ENCODE data around the gene RSPRY1. TPM values are rescaled to one million over a fixed set of nuclear protein-coding genes. Genes with fewer than 3 reads are reported as not detected.

RSPRY1 gene
- polyA plus RNA-seq, 1 experiment: 63.8 TPM

DNA sequence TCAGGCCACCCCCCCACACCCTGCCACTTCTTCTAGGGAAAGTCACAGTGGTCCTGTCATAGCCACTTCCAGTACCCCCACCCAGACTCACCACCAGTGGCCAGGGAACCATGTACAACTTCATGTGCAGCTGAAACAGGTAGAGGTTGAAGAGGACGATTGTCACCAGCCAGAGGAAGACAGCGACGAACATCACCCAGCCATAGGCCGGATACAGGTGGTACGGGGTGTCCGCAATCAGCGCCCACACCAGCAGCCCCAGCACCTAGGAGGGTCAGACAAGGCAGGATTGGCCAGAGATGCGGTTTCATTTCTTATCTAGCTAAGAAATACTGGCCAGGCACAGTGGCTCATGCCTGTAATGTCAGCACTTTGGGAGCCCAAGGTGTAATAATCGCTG lies 75.7 kb downstream of the RSPRY1 start:
- Histone ChIP-seq H3K4me3 (ENCODE audit: low read depth, low read length) (no peak overlapping the region), H3K27me3 (ENCODE audit: control insufficient read depth, insufficient read depth, low read length) (peaks cover 5% of the 10 kb centered on the region), H3K27ac (ENCODE audit: low read depth, low read length) (no peak overlapping the region), H3K9me3 (ENCODE audit: control insufficient read depth, insufficient read depth, low read length) (no peaks in the 10 kb centered on the region; the same call in 1 of the 2 replicates)
- TF ChIP-seq, protein P1, sequence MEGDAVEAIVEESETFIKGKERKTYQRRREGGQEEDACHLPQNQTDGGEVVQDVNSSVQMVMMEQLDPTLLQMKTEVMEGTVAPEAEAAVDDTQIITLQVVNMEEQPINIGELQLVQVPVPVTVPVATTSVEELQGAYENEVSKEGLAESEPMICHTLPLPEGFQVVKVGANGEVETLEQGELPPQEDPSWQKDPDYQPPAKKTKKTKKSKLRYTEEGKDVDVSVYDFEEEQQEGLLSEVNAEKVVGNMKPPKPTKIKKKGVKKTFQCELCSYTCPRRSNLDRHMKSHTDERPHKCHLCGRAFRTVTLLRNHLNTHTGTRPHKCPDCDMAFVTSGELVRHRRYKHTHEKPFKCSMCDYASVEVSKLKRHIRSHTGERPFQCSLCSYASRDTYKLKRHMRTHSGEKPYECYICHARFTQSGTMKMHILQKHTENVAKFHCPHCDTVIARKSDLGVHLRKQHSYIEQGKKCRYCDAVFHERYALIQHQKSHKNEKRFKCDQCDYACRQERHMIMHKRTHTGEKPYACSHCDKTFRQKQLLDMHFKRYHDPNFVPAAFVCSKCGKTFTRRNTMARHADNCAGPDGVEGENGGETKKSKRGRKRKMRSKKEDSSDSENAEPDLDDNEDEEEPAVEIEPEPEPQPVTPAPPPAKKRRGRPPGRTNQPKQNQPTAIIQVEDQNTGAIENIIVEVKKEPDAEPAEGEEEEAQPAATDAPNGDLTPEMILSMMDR (IDR thresholded peaks at IDR 0.05; ENCODE audit: low read depth, low read length): no peak
- DNase-seq (ENCODE audit: low read depth, low spot score): no peak
- CTCF ChIA-PET: no interaction called here
- POLR2A ChIA-PET: no interaction called here

- TF ChIP-seq, protein P1 (IDR thresholded peaks at IDR 0.05; ENCODE audit: low read depth, low read length): no peak
- DNase-seq (ENCODE audit: low read depth, low spot score): no peak
- Histone ChIP-seq H3K9me3 (ENCODE audit: control insufficient read depth, insufficient read depth, low read length) (no peaks in the 10 kb centered on the region; the same call in 1 of the 2 replicates), H3K27ac (ENCODE audit: low read depth, low read length) (no peak overlapping the region), H3K4me3 (ENCODE audit: low read depth, low read length) (no peak overlapping the region), H3K27me3 (ENCODE audit: control insufficient read depth, insufficient read depth, low read length) (peaks cover 5% of the 10 kb centered on the region)
- ChIA-PET CTCF (interaction anchor here (1.1 kb wide), 1 partner anchor 159 kb away, joined by 4 read pairs; no protein-coding TSS in a partner anchor), POLR2A (no interaction called here)
Observed at GRCh38 chr16:57262841-57263540, 76.9 kb downstream of the RSPRY1 start.

GRCh38 chr16:57263541-57264351 lies 77.6 kb downstream of the RSPRY1 start:
- ChIA-PET CTCF (interaction anchor here (0.6 to 1.1 kb wide), 2 partner anchors 99 to 158 kb away, joined by 4 to 5 read pairs; no protein-coding TSS in a partner anchor), POLR2A (interaction anchor here (0.5 kb wide), 1 partner anchor 10 kb away, joined by 5 read pairs; no protein-coding TSS in a partner anchor)
- TF ChIP-seq, protein P1 (IDR thresholded peaks at IDR 0.05; ENCODE audit: low read depth, low read length): no peak
- Histone ChIP-seq H3K4me3 (ENCODE audit: low read depth, low read length) (no peak overlapping the region), H3K9me3 (ENCODE audit: control insufficient read depth, insufficient read depth, low read length) (no peaks in the 10 kb centered on the region; the same call in 1 of the 2 replicates), H3K27me3 (ENCODE audit: control insufficient read depth, insufficient read depth, low read length) (peaks cover 5% of the 10 kb centered on the region), H3K27ac (ENCODE audit: low read depth, low read length) (no peak overlapping the region)
- no peak for DNase-seq (ENCODE audit: low read depth, low spot score)

- TF ChIP-seq, protein P1 (IDR thresholded peaks at IDR 0.05; ENCODE audit: low read depth, low read length): no peak
- no peak overlapping the region for H3K4me3 ChIP-seq (ENCODE audit: low read depth, low read length)
- ChIA-PET CTCF (interaction anchor here (0.6 kb wide), 1 partner anchor 100 kb away, joined by 5 read pairs; no protein-coding TSS in a partner anchor), POLR2A (no interaction called here)
- no peak for DNase-seq (ENCODE audit: low read depth, low spot score)
- H3K27me3 ChIP-seq (ENCODE audit: control insufficient read depth, insufficient read depth, low read length): peaks cover 5% of the 10 kb centered on the region
- no peak overlapping the region for H3K27ac ChIP-seq (ENCODE audit: low read depth, low read length)
- H3K9me3 ChIP-seq (ENCODE audit: control insufficient read depth, insufficient read depth, low read length): no peaks in the 10 kb centered on the region; the same call in 1 of the 2 replicates
Observed at GRCh38 chr16:57264381-57264780, 78.3 kb downstream of the RSPRY1 start.
